ENCODE data around the gene PRSS1. TPM values are rescaled to one million over a fixed set of nuclear protein-coding genes. Genes with fewer than 3 reads are reported as not detected.
"Not testable (repeated sequence)": the region's sequence is repeated elsewhere in the genome, so short reads cannot be mapped to it uniquely, and the experiment has no call there.

PRSS1 gene
- polyA plus RNA-seq, 1 donor from 2014 or later: not detected

DNA sequence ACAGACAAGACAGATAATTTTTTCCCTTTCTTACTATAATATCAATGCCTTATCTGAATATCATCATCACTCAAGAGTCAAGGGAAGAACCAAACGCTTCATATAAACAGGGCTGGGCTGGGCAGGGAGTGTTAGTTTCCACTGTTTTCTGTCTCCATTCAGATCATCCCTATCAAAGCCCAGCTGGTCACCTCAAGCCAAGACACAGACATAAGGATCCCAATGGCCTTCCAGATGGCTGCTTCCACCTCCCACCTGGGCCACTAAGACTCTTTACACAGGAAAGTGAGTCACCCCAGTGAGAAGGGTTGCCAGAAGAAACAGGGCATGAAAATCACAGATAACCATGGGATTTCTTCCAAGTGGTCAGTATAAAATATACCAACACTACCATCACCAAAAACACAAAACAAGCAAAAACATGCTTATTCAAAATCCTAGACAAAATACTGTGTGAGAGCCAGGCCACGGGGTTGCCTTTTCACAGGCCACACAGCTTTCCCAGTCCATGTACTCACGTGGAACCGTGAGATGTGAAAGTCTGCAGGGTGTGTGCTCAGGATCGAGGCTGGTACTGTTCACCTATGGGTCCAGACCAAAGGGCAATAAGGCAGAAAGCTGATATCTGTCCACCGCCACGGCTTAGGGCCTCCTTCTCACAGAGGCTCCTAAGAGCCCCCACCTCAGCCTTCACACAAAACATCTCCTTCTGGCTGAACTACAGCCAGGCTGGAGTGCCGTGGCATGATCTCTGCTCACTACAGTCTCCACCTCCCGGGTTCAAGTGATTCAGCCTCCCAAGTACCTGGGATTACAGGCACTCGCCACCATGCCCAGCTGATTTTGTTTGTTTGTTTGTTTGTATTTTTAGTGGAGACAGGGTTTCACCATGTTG lies 5.7 kb downstream of the PRSS1 start:
- Histone ChIP-seq H3K79me2 (replicated peaks; ENCODE audit: insufficient read depth, low read length) (no peaks in the 10 kb centered on the region), H3K9me2 (ENCODE audit: insufficient read depth, low read length) (no peaks in the 10 kb centered on the region), H3K4me3 (ENCODE audit: low read length) (no peak overlapping the region), H3K4me2 (ENCODE audit: low read length) (no peak overlapping the region), H2AFZ (ENCODE audit: low read depth, low read length) (no peak overlapping the region), H4K20me1 (ENCODE audit: insufficient read depth) (no peaks in the 10 kb centered on the region), H3K27ac (ENCODE audit: low read length) (no peak overlapping the region), H3K9me3 (ENCODE audit: low read length) (no peaks in the 10 kb centered on the region), H3F3A (ENCODE audit: insufficient read depth, low read length, poor library complexity, severe bottlenecking) (no peaks in the 10 kb centered on the region), H3K9ac (ENCODE audit: low read length) (no peak overlapping the region), H3K36me3 (ENCODE audit: insufficient read depth, low read length) (no peaks in the 10 kb centered on the region), H3K27me3 (ENCODE audit: insufficient read depth, low read depth, low read length) (no peaks in the 10 kb centered on the region)
- TF ChIP-seq REST (IDR thresholded peaks at IDR 0.05; ENCODE audit: borderline replicate concordance) (no peak), RAD21 (conservative IDR thresholded peaks at IDR 0.05) (no peak), CTCF (IDR thresholded peaks at IDR 0.05; ENCODE audit: poor library complexity, severe bottlenecking) (no peak), TAF1 (IDR thresholded peaks at IDR 0.05; ENCODE audit: low read depth) (no peak), SMC3 (conservative IDR thresholded peaks at IDR 0.05; ENCODE audit: poor library complexity) (no peak), MXI1 (conservative IDR thresholded peaks at IDR 0.05; ENCODE audit: poor library complexity, severe bottlenecking) (no peak), POLR2AphosphoS5 (IDR thresholded peaks at IDR 0.05) (no peak), EZH2 (IDR thresholded peaks at IDR 0.05; ENCODE audit: borderline replicate concordance, insufficient read depth, low read length, poor library complexity, severe bottlenecking) (no peak), EP300 (conservative IDR thresholded peaks at IDR 0.05; ENCODE audit: poor library complexity, severe bottlenecking) (no peak)

DNA sequence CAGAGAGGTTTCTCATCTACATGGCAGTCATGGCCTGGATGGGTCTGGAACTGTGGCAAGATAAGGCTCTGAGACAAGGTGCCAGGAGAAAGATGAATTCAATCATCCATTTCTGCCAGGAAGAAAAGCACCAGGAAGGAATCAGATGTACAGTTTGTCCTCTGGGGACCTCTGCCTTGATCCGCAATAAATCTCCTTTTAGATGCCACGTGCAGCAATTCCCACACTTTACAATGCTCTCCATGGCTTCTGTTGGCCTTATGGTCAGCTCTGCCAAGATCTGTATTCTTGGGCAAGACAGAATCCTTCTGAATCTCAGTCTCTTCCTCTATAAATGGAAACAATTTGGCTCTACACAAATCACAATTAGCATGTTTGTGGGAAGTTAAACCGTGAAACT lies 9.0 kb downstream of the PRSS1 start:
- not testable (repeated sequence) for H4K20me1 ChIP-seq (ENCODE audit: insufficient read depth); H3K9ac ChIP-seq (ENCODE audit: low read length); H3K4me2 ChIP-seq (ENCODE audit: low read length); H3K27ac ChIP-seq (ENCODE audit: low read length); H3K9me2 ChIP-seq (ENCODE audit: insufficient read depth, low read length); H2AFZ ChIP-seq (ENCODE audit: low read depth, low read length); H3K36me3 ChIP-seq (ENCODE audit: insufficient read depth, low read length); H3K79me2 ChIP-seq (replicated peaks; ENCODE audit: insufficient read depth, low read length); H3K27me3 ChIP-seq (ENCODE audit: insufficient read depth, low read depth, low read length); H3K4me3 ChIP-seq (ENCODE audit: low read length); H3K9me3 ChIP-seq (ENCODE audit: low read length); H3F3A ChIP-seq (ENCODE audit: insufficient read depth, low read length, poor library complexity, severe bottlenecking)
